Ovary (tissue), 3 donors: ENCODE measurements around the gene TTC28.
"Not testable (repeated sequence)": the region's sequence is repeated elsewhere in the genome, so short reads cannot be mapped to it uniquely, and the experiment has no call there.

Experiments used
- EP300 ChIP-seq: sonication (generic); formaldehyde crosslinking; IDR thresholded peaks from one replicate; pipeline ENCODE4 v1.6.1; 2017; ENCODE audit warnings: antibody characterized with exemption
- TF ChIP-seq, protein P1 (sequence below), 3 donors: fragments of 450-650 bp in 2 of 3; fragments of 200-600 bp in 1 of 3; IDR thresholded peaks; one replicate each; pipeline versions ENCODE4 v1.5.1 to v1.8.0; 2016 to 2022; ENCODE audit warnings: antibody characterized with exemption in 3 of 3, mild to moderate bottlenecking in 1 of 3
- donor health status: DM: no; HTN: no; CAD: no.

DNA sequence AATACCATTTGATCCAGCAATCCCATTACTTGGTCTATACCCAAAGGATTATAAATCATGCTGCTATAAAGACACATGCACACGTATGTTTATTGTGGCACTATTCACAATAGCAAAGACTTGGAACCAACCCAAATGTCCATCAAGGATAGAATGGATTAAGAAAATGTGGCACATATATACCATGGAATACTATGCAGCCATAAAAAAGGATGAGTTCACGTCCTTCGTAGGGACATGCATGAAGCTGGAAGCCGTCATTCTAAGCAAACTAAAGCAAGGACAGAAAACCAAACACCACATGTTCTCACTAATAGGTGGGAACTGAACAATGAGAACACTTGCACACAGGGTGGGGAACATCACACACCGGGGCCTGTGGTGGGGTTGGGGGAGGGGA is 464.9 kb downstream of the TTC28 start:
- TF ChIP-seq, protein P1, sequence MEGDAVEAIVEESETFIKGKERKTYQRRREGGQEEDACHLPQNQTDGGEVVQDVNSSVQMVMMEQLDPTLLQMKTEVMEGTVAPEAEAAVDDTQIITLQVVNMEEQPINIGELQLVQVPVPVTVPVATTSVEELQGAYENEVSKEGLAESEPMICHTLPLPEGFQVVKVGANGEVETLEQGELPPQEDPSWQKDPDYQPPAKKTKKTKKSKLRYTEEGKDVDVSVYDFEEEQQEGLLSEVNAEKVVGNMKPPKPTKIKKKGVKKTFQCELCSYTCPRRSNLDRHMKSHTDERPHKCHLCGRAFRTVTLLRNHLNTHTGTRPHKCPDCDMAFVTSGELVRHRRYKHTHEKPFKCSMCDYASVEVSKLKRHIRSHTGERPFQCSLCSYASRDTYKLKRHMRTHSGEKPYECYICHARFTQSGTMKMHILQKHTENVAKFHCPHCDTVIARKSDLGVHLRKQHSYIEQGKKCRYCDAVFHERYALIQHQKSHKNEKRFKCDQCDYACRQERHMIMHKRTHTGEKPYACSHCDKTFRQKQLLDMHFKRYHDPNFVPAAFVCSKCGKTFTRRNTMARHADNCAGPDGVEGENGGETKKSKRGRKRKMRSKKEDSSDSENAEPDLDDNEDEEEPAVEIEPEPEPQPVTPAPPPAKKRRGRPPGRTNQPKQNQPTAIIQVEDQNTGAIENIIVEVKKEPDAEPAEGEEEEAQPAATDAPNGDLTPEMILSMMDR (IDR thresholded peaks at IDR 0.05) = not testable (repeated sequence)
- not testable (repeated sequence) for TF ChIP-seq EP300
